EL (cell line): Measurements from ENCODE around the gene GPR3.
"Not testable (repeated sequence)": the region's sequence is repeated elsewhere in the genome, so short reads cannot be mapped to it uniquely, and the experiment has no call there.

ENCODE experiments used
- DNase-seq: peaks from one replicate; pipeline ENCODE4 v3.0.0-alpha.2; 2016

GPR3 gene

DNA sequence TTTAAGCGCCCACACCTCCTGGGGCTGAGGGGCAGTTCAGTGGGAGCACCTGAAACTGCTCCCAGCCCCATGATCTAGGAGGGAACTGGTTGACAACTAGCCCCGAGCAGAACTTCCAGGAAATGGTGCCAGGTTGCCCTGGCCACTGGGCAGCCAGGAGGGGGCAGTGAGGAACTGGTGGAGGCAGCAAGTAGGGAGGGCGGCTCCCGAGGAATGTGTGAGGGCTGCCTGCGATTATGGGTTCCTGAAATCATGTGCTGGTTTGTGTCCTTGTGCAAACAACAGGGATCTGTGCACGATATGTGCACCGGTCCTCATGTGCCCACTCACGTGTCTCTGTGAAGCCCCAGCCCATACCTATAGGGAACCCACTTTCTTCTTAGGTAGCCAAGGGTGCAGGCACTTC, 9.9 kb downstream of the GPR3 start:
- peak; percentile 58 for DNase-seq

DNA sequence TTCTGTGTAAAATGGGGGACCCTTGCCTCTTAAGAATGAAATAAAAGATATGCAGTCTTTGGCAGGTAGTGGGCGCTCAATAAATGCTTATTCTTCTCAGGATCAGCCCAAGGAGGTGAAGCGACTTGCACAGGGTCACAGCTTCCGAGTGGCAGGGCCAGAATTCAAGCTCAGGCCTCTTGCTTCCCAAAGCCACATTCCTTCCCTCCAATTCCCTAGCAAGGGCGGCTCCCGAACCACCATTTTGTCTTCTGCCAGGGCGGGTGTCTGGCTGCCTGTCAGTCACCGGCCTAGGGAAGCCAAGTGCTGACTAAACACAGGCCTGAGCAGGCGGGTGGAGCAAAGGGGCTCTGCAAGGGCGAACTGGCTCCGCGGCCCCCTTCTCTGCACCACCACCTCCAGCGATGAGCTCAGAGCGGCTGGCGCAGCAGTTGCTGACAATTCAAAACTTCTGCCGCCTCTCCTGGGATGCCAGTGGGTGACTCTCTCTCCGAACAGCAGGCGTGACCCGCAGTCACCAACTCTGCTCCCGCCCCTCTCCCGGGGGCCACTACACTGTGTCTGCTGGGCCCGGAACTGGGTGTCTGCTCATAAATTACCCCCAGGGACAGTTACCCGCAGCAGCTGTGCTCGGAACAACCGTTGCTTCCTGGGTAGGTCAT, 10.8 kb downstream of the GPR3 start:
- peak; percentile 47 for DNase-seq

DNA sequence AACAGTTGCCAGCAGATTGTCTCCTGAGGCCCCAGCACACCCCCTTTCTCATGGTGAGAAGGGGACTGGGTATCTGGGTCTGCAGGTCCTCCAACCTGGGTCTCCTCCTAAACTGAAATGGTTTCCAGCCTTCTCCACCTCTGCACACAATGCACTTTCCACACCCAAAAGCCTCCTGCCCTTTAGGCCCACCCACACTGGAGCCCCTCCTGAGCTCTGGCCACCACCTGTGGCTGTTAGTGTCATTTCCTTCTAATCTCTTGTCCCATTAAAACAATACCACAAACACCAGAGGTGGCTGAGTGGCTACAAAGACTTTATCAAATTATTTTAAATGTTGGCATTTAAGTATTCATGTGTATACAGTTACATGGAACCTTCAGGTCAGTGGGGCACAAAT, 11.5 kb downstream of the GPR3 start:
- no peak for DNase-seq

DNA sequence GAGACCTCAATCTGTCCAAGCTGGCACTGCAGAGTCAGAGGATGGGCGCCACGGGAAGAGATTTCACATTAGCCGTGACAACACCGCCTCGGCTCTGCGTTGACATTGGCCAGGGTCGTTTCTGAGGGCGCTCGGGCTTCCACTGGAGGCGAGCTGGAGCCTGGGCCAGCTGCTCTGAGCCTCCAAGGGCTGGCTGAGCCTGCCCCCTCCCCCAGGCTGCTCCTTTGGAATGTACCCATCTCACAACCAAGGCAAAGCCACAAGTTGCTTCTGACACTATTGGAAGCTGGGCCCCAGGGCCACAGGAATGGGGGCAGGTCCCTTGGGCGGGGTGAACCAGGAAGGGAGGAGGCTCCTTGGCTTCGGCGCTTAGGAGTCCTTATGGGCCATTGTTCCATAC, 12.7 kb downstream of the GPR3 start:
- peak; percentile 65 for DNase-seq

DNA sequence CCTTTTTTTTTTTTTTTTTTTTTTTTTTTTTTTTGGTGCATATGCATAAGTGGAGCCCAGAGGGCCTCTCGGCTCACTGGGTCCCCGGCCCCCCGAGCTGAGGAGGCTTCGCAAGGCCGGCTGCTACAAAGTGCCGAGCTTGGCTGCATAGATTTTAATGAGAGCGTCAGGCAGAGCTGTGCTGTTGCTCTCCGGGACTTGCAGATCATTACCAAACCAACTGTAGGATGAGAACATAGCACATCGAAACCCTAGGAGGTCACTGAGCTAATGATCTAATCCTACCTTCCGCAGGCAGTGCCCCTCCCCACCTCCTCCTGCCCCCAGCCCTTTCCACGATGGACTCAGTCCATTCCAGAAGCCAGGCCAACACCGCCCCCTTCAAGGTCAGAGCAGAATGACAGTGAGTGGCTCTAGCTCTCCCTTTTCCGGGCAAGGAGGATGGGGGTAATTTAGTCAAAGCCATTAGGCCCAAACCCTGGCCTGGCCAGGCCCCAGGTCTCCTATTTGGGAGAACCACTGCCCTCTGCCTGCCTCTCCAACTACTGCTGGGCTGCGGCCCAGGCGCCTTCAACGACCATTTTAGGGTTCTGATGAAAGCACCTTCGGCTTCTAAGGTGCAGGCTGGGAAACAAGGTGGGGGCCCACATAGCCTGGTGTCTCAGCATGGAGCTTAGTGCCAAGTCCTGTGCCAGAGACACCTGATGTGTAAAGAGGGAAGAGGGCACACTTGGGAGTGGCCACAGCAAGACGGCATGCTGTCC, 13.4 kb downstream of the GPR3 start:
- not testable (repeated sequence) for DNase-seq

DNA sequence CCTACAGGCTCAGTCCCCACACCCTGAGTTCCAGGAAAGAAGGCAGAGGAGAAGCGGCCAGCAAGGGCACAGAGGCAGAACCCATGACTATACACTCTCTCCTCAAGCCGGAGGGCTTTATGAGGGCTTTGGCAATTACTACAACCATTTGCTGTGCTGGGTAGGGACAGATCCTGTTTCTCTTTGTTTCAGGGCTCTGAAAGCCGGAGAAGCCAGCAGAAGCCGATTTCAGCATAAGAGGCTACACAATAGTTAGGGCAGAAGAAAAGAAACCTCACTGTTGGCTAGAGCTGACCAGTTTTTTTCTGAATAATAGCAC, 13.9 kb downstream of the GPR3 start:
- DNase-seq: no peak

DNA sequence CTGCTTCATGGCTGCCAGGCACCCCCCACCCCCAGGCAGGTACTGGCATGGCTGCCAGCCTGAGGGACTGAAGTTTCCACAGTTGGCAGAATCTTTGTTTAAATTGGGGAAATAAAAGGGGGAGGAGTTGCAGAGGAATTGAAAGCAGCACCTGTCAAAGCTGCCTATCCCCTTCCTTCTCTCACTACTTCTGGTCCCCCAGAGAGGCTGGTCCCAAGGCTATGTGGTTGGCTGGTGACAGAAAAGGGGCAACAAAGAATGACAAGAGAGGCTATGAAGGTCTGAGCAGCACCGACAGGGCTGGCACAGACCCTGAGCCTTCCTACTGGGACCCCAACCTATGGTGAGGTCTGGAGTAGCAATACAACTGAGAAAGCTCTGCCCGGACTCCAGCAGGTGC, 14.4 kb downstream of the GPR3 start:
- DNase-seq: not testable (repeated sequence)

DNA sequence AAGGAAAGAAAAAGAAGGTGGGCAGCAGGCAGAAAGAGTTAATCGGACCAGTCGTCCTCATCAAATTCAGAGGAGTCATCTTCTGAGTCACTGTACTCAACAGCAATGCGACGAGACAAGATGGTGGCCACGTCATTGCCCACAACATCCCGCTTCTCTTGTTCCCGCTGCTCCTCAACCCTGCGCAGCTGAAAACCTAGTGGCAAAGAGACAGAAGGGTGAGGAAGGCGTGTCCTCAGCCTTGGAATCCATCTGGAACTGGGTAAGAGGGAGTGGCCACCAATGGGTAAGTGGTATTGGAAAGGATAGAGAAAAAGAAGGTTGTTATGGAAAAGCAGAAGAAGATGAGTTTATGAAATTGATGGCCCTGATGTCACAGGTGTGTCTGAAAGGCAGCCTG, 15.7 kb downstream of the GPR3 start:
- DNase-seq: peak; percentile 84

DNA sequence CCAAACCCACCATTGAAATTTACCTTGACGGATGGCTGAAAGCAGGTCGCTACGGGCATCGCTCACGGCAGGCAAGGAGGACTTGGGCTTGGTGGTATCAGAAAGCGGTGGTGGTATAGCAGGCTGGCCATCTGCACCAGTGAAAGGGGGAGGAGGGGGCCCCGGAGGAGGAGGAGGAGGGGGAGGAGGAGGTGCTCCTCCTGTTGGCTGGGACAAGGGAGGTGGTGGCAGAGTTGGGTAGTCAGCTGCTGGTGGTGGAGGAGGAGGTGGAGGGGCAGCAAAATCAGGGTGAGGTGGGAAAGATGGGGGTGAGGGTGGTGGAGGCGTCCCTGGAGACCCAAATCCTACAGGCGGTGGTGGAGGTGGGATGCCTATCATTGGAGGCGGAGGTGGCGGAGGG, 17.2 kb downstream of the GPR3 start:
- DNase-seq: no peak

DNA sequence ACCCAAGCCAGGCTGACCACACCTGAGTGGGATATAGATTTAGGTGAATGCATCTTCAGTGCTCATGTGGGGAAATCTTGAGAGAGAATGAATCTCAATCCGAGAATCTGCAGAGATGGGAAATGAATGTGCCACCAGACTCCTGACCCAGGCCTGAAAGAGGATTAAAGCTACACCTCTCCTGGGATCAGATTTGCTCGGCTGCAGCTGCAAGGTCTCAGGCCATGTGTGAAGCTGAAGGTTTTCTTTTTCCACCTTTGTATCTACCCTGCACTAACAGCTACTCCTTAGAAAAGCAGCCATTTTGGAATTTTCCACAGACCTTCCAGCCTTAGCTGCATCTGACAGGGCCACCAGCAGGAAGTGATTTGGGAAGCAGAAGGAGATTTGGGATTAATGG, 18.3 kb downstream of the GPR3 start:
- no peak for DNase-seq

DNA sequence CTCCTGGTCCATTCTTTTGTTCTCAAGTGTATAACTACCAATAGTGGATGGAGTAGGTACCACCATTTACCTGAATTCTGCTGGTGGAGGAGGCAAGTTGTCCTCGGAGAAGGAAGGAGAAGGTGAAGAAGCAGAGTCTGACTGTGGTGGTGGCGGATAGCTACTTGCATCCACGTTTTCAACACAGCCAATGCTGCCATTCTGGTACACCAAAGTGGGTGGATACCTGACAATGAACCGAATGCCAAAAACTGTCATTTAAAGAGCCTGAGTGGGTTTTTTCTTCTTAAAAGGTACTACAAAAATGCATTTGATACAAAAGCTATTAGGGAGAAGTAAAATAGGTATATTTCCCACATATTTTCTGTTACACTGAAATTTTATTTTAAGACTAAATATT, 20.1 kb downstream of the GPR3 start:
- no peak for DNase-seq

DNA sequence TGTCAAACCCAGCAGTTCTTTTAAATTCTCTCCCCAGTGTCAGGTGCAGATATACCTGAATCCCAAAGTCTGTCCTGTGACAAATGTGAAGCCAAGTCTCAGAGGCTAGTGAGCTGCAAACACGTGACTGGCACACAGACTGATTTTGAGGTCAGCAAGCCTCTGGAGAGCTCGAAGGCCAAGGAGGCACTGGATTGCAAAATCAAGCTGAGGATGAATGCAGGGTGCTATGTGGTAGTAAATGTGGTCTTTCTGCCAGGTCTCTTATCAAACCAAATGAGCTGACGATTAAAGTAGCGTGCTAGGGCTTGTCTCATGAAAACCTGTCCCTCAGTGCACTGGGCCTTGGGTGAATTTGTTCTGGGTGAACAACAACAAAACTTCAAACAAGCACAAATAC, 20.6 kb downstream of the GPR3 start:
- DNase-seq: no peak

DNA sequence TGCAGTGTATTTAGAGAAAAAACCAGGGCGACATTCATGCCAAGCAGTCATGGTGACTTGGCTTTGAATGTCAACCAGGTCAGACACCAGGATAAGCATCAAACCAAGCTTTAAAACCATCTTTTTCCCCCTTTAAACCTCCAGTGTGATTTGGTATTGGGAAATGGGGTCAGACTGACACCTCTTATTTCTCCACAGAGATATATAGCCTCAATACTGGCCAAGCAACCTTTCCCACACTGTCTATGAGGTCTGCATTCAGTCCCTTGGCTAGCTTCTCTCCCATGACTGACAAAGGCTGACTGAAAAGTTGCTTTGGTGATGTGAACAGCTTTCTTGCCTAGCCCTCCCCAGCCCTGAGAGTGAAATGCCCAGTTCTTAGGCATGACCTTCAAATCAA, 21.7 kb downstream of the GPR3 start:
- DNase-seq: no peak

DNA sequence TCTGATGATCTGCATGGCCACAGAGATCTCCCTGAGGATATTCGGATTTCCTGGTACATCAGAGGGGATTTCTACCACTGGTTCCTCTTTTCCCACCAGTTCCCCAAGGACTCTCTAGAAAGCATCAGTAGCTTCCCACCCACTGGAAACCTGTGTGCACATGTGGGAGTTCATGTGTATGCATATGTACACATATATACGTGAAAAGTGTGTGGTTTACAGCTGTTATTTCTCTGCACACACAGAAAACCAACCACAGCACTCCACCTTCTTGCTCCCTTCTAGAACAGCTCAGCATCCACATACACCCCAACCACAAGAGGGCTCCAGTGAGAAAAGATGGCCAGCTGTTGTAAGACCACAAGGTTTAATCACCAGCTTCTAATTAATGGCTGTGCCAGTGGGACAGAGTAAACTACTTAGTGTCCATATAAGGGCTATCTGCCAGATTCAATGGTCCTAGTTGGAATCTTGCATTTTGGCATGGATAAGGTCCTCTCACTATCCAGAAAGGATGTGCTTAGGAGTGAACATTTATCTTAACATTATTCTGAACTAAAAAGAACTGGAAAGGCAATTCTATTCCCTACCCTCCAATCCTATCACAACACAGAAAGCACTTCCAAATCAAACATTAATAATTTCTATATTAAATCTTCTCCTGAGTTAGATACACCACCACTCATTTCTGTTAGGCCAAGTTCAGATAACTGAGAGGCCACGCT, 24.1 kb downstream of the GPR3 start:
- DNase-seq: peak; percentile 68

DNA sequence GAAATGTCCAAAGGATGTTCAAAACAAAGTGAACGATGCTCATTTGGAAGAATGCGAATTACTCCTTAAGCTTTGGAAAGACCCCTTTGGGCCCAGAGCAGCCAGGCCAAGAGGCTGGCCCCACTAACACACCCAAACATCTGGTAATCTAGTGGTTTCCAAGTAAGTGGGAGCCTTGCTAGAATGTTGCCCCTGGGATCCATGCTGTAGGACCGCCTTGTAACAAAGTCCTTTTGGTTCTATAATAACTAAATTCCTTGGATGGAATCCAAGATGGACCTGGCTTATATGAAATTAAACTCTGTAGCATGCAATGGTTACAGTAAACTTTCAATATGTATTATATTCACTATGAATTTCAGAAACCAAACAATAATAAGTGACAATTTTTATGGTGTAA, 25.3 kb downstream of the GPR3 start:
- no peak for DNase-seq

DNA sequence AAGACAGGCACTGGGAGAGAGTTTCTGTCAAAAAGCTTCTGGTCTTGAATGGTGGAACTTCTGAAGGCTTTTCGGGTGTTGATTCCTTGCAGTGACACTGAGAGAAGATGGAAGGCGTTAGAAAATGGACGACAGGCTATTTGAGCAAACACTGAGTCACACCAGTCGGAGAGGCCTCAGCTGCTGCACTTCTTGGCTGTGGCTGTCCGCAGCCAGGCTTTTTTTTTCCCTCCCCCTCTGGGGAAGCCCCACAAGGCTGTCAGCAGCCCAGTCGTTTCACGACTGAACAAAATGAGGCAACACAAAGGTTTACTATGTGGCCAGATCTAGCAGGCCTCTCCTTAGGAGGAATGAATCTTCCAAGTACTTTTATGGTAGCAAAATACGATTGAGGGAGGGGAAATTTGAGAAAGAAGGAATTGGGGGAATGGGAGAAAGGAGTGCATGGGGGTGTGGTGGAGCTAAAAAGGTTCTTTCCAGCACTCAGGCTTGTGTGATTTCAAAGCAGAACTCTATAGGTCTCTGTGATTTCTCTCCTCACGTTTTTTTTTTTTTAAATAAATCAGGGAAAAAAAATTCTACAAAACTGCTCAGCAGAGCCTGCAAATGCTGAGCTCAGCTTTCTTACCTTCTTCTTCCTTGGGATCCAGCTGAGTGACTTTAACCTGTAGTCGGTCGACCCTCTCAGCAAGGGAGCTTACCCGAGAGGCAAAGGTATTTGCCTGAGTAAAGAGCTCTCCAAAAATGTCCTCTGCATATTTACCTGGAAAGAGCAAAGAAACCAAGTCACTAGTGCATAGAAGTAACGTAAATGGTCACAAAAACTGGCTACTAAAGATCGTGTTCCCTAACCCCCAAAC, 26.1 kb downstream of the GPR3 start:
- DNase-seq: peak; percentile 92

DNA sequence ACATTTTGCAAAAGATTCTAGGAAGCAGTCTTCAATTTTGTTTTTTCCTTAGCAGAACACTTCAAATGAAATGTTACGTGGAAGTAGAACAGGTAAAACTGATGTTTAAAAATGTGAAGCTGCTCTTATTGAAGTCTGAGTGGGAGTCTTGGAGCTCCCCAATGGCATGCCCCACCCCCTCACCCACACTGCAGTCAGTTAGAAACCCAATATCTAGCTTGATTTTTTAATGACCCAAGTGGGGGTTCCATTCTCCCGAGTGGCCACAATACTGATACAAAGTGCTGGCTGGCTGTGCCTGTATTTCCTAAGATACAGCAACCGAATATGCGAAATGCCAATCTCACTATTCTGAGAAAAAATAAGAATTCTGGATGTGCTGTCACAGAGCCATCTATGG, 31.3 kb downstream of the GPR3 start:
- no peak for DNase-seq

DNA sequence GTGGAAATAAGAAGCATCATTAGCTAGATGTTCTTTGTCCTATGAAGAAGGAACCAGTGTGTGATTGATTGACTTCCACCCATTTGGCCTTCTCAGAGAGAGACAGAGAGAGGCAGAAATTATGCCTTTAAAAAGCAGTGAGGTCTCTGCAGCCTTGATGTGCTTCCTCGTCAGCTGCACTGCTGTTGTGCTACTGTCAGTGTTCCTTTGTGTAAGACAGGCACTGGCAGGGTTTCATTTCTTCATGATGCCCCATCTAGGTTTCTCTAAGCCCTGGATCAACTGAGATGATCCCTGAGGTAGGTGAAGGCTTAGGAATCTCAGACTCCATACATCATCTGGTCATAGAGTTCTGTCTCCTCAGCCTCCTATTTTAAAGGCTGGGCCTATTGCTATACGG, 34.9 kb downstream of the GPR3 start:
- DNase-seq: no peak

DNA sequence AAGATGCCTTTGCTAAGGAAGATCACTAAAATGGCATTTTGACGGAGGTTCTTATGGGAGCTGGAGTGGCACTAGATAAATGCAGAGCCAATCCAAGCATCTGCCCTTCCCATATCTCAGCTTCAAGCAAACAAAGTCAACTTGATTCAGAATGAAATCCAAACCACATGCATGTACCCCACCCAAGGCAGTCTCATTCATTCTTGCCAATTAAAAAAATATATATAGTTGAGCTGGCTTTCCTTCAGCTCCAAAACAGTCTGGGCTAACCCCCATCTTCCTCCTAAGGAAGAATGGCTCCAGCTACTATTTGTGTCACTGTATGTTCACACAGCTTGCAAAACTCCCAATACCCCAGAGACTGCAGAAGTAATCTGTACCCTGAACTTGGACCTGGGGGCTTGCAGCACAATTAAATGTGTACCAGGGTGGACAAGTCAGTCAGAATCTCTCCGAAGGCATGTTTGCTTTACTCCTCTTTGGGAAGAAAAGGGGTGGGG, 35.4 kb downstream of the GPR3 start:
- no peak for DNase-seq

DNA sequence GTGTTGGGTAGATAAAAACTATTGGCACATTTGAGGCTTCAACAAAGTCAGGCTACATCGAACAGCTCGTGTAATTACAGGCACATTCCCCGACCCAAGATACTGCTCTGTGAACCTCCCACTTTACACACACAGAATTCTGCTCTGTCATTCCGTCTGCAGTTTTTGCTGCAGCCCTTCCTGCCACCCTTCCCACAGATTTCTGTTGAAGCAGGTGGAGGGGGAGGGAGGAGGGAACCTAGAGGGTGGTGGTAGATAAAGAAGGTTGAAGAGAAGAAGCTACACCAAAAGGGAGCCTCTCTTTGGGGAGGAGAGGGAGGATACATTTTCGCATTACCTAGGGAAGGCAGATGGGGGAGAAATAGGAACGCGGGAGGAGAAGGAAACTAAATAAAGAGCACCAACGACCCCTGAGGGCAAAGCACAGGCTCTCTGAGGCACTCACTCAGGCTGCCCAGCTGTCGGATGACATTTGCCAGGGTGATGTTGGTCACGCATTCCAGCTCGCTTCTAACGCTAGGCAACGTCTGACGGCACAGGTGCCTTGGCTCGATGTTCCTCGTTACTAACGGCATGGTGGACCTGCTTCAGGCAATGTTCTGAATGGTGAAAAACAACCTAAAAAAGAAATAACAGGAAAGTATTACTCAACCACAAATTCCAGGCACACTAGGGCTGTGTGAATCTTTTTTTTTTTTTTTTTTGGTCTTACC, 36.0 kb downstream of the GPR3 start:
- no peak for DNase-seq

DNA sequence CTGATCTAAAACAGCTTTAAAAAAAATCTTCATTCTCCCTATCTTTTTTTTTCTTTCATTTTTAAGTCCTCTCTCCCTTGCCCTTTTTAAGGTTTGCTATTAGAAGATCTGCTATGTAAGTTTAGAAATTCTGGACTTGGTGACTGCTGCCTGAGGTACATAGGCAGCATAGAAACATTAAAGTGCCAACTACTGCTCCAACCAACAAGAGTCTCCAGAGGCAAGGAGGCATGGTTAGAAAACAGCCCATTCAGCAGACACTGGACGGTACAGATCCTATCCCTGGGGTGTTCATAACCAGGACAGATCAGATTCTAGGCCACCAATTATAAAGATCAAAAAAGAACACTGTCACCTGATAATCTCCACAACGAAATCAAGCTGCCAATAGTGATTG, 36.6 kb downstream of the GPR3 start:
- no peak for DNase-seq

DNA sequence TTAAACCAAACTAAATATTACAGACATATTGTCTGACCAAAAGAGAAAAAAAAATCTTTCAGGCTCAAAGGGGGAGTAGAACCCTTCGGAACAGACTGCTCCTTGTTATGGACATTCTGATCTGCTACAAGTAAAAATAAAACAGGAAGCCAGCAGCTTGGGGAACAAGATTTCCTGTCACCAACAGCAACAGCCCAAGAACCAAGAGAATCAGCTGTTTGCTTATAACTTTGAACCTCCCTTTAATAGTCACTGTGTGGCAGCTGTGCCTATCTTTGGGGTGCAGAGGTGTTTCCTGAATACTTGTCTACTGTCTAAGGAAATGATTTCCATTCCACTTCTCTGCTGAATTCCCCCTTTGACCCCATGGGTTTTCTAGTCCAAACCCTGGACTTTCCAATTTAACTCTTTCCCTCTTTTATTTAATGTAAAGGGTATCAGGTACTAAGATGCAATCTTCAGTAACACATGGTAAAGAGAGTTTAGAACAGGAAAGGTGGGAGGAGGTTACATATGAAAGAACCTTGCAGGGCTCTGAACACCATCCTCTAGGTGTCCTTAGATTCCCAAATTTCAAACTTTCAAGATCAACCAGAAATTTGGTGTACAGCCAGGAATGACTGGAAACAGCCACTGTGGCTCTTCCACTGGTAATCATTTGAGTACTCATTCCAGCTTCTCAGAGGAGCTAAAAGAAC, 38.6 kb downstream of the GPR3 start:
- DNase-seq: no peak
